NCI-H2081 treated with DMSO at 0.1 percent for 48 hours (cell line): Measurements from ENCODE around the gene ZDHHC8.
"Not testable (repeated sequence)": the region's sequence is repeated elsewhere in the genome, so short reads cannot be mapped to it uniquely, and the experiment has no call there.

Experiments
- DNase-seq: peaks from one replicate; lab custom pipeline; 2025; lab: John Stamatoyannopoulos, UW

The ZDHHC8 gene

DNA sequence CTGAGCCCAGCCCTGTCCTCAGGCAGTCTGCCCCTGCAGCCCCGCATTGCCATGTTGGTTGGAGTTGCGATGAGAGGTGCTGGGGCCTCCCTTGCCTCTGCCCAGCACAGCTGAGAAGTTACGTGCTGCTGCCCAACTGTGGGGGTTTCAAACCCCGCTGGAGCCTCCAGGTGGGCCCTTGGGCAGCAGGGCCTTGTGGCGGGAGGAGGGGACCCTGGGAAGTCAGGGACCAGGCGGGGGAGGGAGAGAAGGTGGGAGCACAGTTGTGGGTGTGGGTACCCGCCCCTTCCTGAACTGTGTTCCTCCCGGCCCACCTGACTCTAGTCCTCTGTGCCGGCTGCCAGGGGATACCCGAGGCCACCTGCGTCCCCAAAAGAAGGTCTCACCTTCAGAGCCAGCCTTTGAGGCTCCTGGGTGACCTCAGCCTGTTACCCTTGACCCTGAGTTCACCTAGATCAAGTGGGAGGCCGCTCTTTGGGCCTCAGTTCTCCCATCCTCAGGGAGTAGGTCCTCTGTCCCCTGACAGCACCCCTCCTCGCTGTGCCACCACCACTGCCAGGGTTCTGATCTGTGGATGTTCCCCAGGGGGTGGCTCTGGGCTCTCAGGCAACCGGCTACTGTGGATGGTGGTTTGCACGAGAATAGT is 26.9 kb downstream of the ZDHHC8 start:
- DNase-seq: no peak

- no peak for DNase-seq
Observed at GRCh38 chr22:20159076-20159475, 27.5 kb downstream of the ZDHHC8 start.

GRCh38 chr22:20159531-20159930 is 27.9 kb downstream of the ZDHHC8 start:
- not testable (repeated sequence) for DNase-seq

- DNase-seq: no peak
Observed at GRCh38 chr22:20160041-20160440, 28.4 kb downstream of the ZDHHC8 start.

GRCh38 chr22:20164863-20165262 is 33.3 kb downstream of the ZDHHC8 start:
- DNase-seq: no peak

DNA sequence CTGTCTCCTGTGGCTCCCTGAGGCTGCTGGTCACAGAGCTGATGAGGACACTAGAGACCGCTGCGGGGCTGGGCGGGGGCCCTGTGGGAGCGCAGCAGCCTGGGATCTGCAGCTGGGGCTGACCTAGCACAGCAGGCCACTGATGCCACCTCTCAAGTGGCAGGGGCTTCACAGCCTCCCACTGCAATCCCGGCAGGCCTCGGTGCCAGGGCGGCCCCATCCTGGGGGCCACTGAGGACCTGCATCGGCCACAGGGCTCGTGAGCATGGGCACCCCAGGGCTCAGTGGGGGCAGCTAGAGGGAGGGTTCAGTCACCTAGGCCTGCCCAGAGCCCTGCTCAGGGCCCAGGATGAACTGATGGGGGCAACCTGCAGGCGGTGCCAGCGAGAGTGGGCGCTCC is 33.8 kb downstream of the ZDHHC8 start:
- DNase-seq: no peak

- DNase-seq: no peak
Observed at GRCh38 chr22:20165913-20166312, 34.3 kb downstream of the ZDHHC8 start.

DNA sequence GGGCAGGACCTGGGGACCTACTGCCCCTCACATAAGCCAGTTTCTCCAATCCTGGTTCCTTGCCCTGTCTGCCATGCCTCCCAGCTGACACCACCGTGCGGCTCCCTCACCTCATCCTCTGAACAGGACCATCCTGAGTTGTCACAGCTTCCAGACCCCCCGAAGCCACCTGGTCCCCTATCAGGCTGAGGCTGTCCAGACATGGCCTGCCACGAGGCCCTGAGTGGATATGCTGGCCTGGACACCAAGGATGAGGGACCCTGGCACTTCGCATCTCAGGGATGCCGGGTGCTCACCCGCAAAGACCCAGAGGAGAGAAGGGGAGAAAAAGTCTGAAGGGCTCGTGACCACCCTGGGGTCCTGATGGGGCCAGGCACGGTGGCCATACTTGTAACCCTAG is 35.1 kb downstream of the ZDHHC8 start:
- DNase-seq: no peak

DNA sequence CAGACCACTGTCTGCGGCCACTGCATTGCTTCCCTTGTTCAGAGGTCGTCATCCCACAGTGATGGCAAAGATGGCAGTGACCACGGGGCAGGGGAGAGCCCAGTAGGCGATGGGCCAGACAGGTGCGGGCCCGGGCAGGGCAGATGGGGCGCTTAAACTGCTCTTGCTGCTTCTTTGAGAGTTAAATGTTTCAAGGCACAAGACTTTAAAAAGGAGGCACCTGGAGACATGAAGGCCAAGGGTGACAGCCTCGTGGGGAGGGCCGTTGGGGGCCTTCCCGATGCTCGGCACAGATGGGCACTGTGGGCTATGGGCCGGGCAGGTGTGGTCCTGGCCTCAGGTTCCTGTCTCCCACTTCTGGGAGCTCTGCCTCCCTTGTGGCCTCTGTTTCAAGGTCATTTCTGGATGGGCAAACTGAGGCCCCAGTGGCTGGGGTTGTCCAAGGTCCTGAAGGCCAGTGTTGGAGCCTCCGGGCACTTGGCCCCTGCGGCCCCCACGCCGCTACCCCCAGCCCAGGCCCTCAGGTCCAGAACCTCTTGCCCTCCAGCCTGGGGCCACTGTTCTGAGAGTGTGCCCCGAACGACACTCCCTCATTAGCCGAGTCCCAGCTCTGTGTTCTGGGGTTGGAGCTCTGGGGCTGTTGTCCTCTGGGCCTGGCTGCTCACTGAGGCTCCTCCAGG is 36.2 kb downstream of the ZDHHC8 start:
- DNase-seq: no peak

- DNase-seq: no peak
Observed at GRCh38 chr22:20169253-20169822, 37.7 kb downstream of the ZDHHC8 start.

GRCh38 chr22:20170170-20170569 is 38.6 kb downstream of the ZDHHC8 start:
- no peak for DNase-seq

DNA sequence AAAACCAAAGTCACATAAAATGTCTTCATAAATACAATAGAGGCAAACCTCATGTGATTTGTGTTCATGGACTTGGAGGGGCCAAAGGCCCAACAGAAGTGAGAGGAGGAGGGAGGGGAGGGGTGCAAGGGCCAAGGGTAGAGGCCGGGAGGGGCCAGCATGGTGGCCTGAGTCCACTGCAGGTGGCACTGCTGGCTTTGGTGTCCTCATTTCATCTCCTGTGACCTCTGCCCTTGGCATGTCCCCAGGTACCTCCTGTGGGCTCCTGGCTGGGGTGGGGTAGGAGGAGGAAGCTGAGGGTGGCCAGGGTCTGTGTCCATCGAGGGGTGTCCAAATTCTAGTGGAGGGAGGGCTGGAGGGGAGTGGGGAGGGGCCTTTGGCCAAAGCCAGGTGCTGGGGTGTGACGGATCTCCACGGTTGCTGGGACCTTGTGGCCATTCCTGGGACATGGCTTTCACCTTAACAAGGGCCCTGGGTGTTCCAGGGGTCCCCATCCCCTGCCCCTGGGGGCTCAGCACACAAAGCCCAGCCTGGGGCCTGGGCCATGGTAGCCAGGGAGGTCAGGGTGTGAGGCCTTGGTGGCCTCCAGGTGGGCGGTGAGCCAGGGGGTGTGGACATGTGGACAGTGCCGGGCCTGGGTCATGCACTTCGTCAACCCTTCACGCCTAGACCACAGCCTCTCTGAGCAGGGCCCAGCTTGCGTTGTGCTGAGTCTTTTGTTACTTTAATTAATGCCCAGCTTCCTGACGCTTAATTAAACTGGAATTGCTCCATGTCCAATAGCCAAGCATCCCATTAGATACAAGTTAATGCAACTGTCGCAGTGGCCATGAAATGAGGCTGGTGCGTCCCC is 39.9 kb downstream of the ZDHHC8 start:
- no peak for DNase-seq

DNA sequence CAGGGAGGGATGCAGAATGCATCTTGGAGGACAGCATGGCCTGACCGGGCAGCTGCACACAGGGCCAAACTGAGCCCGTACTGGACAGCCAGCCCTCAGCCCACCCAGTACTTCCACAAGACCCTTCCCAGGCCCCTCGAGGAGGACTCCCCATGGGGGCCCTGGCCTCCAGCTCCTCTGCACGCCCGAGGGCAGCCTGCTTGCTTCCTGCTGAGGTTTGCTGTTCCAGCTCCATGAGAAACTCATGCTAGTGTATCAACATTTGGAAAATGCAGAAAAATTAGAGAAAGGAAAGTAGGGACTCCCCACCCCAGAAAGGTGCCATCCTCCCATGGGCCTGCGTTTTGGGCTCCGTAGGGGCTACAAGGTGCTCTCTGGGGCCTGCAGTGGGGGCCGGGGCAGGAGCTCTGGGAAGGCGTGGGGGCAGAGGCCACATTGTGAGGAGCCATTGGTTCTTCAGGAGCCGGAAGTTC is 40.6 kb downstream of the ZDHHC8 start:
- DNase-seq: no peak

GRCh38 chr22:20173246-20173645 is 41.6 kb downstream of the ZDHHC8 start:
- no peak for DNase-seq

GRCh38 chr22:20173772-20174171 is 42.2 kb downstream of the ZDHHC8 start:
- no peak for DNase-seq

DNA sequence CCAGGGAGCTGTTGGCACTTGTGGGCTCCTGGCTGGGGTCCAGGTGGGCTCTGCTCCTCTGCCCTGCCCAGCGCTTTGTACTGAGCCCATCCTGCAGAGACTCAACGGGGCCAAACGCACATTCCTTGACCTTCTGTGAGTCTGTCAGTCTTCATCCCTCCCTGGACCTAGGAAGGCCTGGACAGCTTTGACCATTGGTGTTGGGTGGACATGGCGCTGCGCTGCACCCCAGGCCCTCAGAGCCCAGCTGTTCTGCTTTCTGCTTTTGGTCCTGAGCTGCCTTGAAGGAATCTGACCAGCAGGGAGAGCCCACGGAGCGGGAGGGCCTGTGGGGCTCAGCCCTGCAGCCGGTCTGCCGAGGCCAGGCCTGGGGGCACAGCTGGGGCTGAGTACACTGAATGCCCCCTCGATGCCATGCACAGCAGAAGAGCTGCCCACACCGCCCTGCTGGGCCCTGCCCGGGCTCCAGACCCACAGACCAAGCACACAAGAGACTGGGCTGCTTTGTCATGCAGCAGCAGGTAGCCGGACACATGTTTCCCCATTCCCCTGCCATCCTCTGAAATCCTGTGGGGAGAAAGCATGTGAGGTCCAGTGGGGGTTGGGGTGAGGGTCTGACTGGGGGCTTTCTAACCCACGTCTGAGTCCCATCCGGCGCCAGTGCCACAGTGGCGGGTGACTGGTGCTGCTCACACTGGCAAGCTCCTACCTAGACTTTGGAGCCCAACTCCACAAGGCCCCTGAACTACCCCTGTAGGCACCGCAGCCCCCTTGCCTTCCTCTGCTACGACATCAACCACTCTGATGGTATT is 43.4 kb downstream of the ZDHHC8 start:
- DNase-seq: no peak

GRCh38 chr22:20175597-20175900 is 43.9 kb downstream of the ZDHHC8 start:
- no peak for DNase-seq

GRCh38 chr22:20176421-20177085 is 44.9 kb downstream of the ZDHHC8 start:
- no peak for DNase-seq

- DNase-seq: no peak
Observed at GRCh38 chr22:20177217-20177911, 45.8 kb downstream of the ZDHHC8 start.

DNA sequence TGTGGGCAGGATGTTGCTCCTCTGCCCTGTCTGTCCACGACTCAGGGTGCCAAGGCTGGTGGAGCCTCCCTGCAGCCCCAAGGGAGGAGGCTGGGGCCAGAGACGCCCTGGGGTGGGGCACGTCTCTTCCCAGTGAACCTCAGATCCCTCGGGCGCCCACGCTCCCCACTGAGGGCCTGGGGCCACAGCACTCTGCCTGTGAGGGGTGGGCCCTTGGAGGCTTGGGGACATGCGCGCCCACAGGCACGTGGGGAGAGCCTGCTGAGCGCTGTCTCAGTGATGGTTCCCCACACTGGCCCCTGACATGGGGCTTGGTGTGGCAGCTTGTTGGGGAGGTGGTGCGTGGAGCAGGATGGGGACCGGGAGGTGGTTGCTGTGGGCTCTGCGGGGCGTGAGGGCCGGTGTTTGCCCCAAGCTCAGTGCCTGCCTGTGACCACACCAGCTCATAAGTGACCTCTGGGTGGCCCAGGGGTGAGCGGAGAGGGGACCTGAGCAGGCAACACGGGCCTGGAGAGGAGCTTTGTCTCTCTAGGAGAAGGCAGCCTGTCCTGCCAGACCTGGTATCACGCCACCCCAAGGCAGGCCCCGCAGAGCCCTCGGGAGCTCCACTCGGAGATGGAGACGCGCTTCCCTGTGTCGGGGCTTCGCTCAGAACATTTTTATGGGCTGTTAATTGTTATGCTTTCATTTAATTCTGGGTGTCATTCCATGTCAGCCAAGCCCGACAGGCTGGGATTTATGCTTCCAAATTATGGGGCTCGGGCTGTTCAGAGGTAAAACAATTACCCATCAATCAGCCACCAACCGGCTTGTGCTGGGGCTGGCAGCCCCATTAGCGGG is 46.7 kb downstream of the ZDHHC8 start:
- DNase-seq: no peak
